NT2/D1 (cell line): ENCODE measurements around the gene GAS7.

Experiments
- YY1 ChIP-seq: IDR thresholded peaks from 2 replicates; pipeline ENCODE4 v1.6.1; 2011; ENCODE audit not compliant: insufficient read length, insufficient read depth
- ZNF274 ChIP-seq: IDR thresholded peaks from 2 replicates; pipeline ENCODE4 v1.6.1; 2011; ENCODE audit warnings: mild to moderate bottlenecking, low read depth, low read length

- TF ChIP-seq ZNF274, result no peak
- no peak for TF ChIP-seq YY1
Measured at GRCh38 chr17:10207153-10207552, 8.7 kb upstream of the GAS7 start.
